ENCODE results near the gene ITGAX.

DNA sequence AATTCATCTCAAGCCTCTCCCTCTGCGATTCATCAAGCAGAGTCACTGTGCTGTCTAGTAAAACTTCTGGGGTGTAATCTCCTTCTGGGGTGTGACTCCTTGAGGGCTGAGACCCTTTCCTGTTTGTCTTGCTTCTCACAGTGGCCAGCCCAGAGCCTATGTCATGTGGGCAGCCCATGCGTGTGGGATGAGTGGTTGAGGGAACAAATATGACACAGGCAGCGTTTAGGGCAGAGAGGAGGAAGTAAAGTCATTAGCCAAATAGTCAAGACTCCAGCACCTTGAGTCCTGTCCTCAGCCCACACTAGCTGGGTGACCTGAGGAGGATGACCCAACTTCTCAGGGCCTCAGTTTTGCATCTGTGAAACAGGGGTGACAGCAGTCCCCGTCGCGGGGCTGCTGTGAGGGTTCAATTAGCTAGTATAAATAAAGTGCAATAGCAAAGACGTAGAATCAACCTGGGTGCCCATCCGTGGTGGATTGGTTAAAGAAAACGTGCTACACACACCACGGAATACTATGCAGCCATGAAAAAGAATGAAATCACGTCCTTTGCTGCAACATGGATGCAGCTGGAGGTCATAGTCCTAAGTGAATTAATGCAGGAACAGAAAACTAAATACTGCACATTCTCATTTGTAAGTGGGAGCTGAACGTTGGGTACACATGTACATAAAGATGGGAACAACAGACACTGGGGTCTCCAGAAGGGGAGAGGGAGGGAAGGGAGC is 4.5 kb upstream of the ITGAX start:
- TF ChIP-seq, protein P1, sequence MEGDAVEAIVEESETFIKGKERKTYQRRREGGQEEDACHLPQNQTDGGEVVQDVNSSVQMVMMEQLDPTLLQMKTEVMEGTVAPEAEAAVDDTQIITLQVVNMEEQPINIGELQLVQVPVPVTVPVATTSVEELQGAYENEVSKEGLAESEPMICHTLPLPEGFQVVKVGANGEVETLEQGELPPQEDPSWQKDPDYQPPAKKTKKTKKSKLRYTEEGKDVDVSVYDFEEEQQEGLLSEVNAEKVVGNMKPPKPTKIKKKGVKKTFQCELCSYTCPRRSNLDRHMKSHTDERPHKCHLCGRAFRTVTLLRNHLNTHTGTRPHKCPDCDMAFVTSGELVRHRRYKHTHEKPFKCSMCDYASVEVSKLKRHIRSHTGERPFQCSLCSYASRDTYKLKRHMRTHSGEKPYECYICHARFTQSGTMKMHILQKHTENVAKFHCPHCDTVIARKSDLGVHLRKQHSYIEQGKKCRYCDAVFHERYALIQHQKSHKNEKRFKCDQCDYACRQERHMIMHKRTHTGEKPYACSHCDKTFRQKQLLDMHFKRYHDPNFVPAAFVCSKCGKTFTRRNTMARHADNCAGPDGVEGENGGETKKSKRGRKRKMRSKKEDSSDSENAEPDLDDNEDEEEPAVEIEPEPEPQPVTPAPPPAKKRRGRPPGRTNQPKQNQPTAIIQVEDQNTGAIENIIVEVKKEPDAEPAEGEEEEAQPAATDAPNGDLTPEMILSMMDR (IDR thresholded peaks at IDR 0.05): no peak
- no peak for TF ChIP-seq POLR2A (IDR thresholded peaks at IDR 0.05)
